Testis (tissue), 2 donors: ENCODE data around the gene SLC35B1.

Experiments
- CTCF ChIP-seq, 3 experiments: fragments of 450-650 bp in 2 of 3; fragments of 200-600 bp in 1 of 3; sonication (generic) in 1 of 3; IDR thresholded peaks; one replicate each; pipeline ENCODE4 v1.5.1; 2016 to 2019; ENCODE audit warnings: antibody characterized with exemption in 3 of 3, mild to moderate bottlenecking in 2 of 3, moderate library complexity in 1 of 3
- POLR2A ChIP-seq: fragments of 450-650 bp; IDR thresholded peaks from one replicate; pipeline ENCODE4 v1.6.1; 2017; ENCODE audit warnings: antibody characterized with exemption, mild to moderate bottlenecking, moderate library complexity

- TF ChIP-seq CTCF (IDR thresholded peaks at IDR 0.05), result no peak
- no peak for TF ChIP-seq POLR2A
These were observed 15.7 kb upstream of the SLC35B1 start for GRCh38 chr17:49723423-49723822.
